Measurements from ENCODE around the gene VEGFA.

DNA sequence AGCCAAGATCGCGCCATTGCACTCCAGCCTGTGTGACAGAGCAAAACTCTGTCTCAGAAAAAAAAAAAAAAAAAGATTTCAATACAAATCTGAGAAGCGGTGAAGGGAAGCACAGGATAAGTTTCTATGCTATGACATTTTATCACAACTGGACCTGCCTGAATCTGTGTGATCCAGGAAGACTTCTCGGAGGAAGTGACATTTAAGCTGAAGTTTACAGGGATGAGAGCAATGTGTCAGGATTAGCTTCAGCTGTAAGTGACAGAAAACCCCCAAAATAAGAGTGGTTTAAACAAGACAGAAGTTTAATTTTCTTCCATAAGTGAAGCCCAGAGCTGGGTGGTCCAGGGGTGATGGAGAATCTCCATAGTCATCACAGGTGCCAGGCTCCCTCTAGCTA, 49.0 kb upstream of the VEGFA start:
- no peak for TF ChIP-seq CTCF (conservative IDR thresholded peaks at IDR 0.05; ENCODE audit: low read depth, low read length)
- no peak for TF ChIP-seq EZH2 (IDR thresholded peaks at IDR 0.05; ENCODE audit: borderline replicate concordance, low read depth, low read length, poor library complexity, severe bottlenecking)

Measured in A673 (cell line).